Adipocyte (in vitro differentiated cells): ENCODE data around the gene PTPN2.

ENCODE experiments used
- DNase-seq: peaks from one replicate; pipeline ENCODE4 v3.0.0-alpha.2; 2015; ENCODE audit warnings: low read depth
- H3K27me3 ChIP-seq: replicated peaks from 2 replicates; pipeline ENCODE4 v1.7.0; 2013; ENCODE audit warnings: mild to moderate bottlenecking, low read length, moderate library complexity; ENCODE audit not compliant: control insufficient read depth, insufficient read depth
- H3K36me3 ChIP-seq: 2 replicates; pipeline ENCODE4 v1.7.0; 2013; ENCODE audit warnings: low read length, mild to moderate bottlenecking, moderate library complexity; ENCODE audit not compliant: control insufficient read depth, insufficient read depth, severe bottlenecking
- H3K4me1 ChIP-seq: 2 replicates; pipeline ENCODE4 v1.7.0; 2013; ENCODE audit warnings: mild to moderate bottlenecking, low read length, moderate library complexity; ENCODE audit not compliant: control insufficient read depth, insufficient read depth
- H3K4me3 ChIP-seq: 2 replicates; pipeline ENCODE4 v1.7.0; 2013; ENCODE audit warnings: mild to moderate bottlenecking, low read length, moderate library complexity
- H3K9ac ChIP-seq: 2 replicates; pipeline ENCODE4 v1.7.0; 2013; ENCODE audit warnings: mild to moderate bottlenecking, low read length, moderate library complexity
- H3K9me3 ChIP-seq: 2 replicates; pipeline ENCODE4 v1.7.0; 2013; ENCODE audit warnings: mild to moderate bottlenecking, low read length, moderate library complexity; ENCODE audit not compliant: control insufficient read depth

Gene PTPN2

GRCh38 chr18:12819841-12820240 lies 64.2 kb downstream of the PTPN2 start:
- no peak for DNase-seq
- Histone ChIP-seq H3K9me3 (no peaks in the 10 kb centered on the region), H3K27me3 (no peaks in the 10 kb centered on the region), H3K9ac (no peak overlapping the region), H3K4me1 (peaks cover 19% of the 10 kb centered on the region), H3K4me3 (no peak overlapping the region), H3K36me3 (peaks cover 14% of the 10 kb centered on the region)

DNA sequence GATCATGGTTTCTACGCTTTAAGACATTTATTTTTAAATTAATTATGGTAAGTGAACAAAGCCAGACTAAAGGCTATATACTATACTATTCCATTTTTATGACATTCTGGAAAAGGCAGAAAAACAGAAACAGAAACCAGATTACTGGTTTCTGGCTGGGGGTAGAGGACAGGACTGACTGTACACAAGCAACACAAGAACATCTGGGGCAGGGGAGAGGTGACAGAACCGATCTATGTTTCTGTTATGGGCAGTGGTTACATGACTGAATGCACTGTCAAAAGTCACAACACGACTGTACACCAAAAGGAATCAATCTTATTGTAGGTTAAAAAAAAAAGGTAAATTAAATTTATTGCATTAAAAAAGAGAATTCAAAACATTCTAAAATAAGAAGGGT lies 64.7 kb downstream of the PTPN2 start:
- no peak overlapping the region for H3K9ac ChIP-seq
- no peaks in the 10 kb centered on the region for H3K27me3 ChIP-seq
- H3K9me3 ChIP-seq, result no peaks in the 10 kb centered on the region
- no peak overlapping the region for H3K4me3 ChIP-seq
- H3K4me1 ChIP-seq, result peaks cover 19% of the 10 kb centered on the region
- peaks cover 15% of the 10 kb centered on the region for H3K36me3 ChIP-seq
- DNase-seq, result no peak

GRCh38 chr18:12818243-12818642 lies 65.8 kb downstream of the PTPN2 start:
- no peaks in the 10 kb centered on the region for H3K9me3 ChIP-seq
- no peak for DNase-seq
- no peaks in the 10 kb centered on the region for H3K27me3 ChIP-seq
- H3K36me3 ChIP-seq, result peaks cover 22% of the 10 kb centered on the region
- peaks cover 15% of the 10 kb centered on the region for H3K4me1 ChIP-seq
- H3K9ac ChIP-seq, result no peak overlapping the region
- H3K4me3 ChIP-seq, result no peak overlapping the region

GRCh38 chr18:12816451-12816850 lies 67.6 kb downstream of the PTPN2 start:
- peaks cover 15% of the 10 kb centered on the region for H3K4me1 ChIP-seq
- H3K9me3 ChIP-seq, result no peaks in the 10 kb centered on the region
- no peak overlapping the region for H3K4me3 ChIP-seq
- peaks cover 31% of the 10 kb centered on the region for H3K36me3 ChIP-seq
- H3K9ac ChIP-seq, result no peak overlapping the region
- no peaks in the 10 kb centered on the region for H3K27me3 ChIP-seq
- DNase-seq, result no peak

GRCh38 chr18:12811191-12811950 lies 72.7 kb downstream of the PTPN2 start:
- no peaks in the 10 kb centered on the region for H3K27me3 ChIP-seq
- DNase-seq, result no peak
- no peak overlapping the region for H3K4me3 ChIP-seq
- peaks cover 38% of the 10 kb centered on the region for H3K36me3 ChIP-seq
- H3K9ac ChIP-seq, result no peak overlapping the region
- no peaks in the 10 kb centered on the region for H3K9me3 ChIP-seq
- no peaks in the 10 kb centered on the region for H3K4me1 ChIP-seq

DNA sequence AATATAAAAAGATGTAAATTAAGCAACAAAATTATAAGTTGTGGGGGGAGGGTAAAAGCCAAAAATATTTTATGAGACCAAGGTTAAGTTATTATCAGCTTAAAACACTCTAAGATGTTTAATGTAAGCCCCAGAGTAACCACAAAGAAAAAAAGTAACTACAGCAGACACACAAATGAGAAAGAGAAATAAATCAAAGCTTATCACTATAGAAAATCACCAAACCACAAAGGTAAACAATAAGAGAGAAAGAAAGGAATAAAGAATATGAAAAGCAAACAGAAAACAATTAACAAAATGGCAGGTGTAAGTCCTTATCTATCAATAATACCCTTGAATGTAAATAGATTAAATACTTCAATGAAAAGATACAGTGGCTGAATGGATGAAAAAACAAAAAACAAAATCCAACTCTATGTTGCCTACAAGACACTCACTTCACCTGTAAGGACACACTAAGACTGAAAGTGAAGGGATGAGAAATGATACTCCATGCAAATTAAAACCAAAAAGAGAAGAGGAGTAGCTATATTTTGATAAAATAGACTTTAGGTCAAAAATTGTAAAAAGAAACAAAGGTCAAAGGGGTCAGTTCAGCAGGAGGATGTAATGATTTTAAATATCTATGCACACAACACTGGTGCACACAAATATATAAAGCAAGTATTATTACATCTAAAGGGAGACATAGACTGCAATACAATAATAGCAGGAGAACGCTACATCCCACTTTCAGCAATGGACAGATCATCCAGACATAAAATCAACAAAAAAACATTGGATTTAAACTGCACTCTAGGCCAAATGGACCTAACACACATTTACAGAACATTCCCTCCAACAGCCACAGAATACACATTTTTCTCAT lies 80.7 kb downstream of the PTPN2 start:
- H3K27me3 ChIP-seq, result no peaks in the 10 kb centered on the region
- H3K36me3 ChIP-seq, result peaks cover 20% of the 10 kb centered on the region
- no peak overlapping the region for H3K4me3 ChIP-seq
- H3K9me3 ChIP-seq, result no peaks in the 10 kb centered on the region
- H3K4me1 ChIP-seq, result no peaks in the 10 kb centered on the region
- DNase-seq, result no peak
- no peak overlapping the region for H3K9ac ChIP-seq

- H3K36me3 ChIP-seq, result peaks cover 27% of the 10 kb centered on the region
- no peak overlapping the region for H3K4me3 ChIP-seq
- no peak overlapping the region for H3K9ac ChIP-seq
- DNase-seq, result no peak
- H3K9me3 ChIP-seq, result no peaks in the 10 kb centered on the region
- no peaks in the 10 kb centered on the region for H3K4me1 ChIP-seq
- no peaks in the 10 kb centered on the region for H3K27me3 ChIP-seq
These were observed 81.5 kb downstream of the PTPN2 start for GRCh38 chr18:12802538-12802937.

DNA sequence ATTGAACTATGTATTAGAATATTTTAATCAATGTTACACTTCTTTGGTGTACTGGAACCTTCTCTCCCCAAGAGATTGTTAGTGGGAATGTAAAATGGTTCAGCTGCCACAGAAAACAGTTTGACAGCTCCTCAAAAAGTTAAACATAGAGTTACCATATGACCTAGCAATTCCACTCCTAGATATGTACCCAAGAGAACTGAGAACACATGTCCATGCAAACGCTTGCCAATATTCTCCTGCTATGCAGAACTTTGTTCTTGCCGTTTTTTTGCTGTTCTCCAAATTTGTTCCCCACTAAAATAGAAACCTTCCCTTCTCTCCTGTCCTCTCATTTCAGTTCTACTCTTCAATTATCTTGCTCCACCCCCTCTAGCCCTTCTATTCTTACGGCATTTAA lies 87.6 kb downstream of the PTPN2 start:
- no peak overlapping the region for H3K9ac ChIP-seq
- H3K36me3 ChIP-seq, result peaks cover 36% of the 10 kb centered on the region
- no peaks in the 10 kb centered on the region for H3K4me1 ChIP-seq
- no peak for DNase-seq
- H3K27me3 ChIP-seq, result no peaks in the 10 kb centered on the region
- H3K9me3 ChIP-seq, result no peaks in the 10 kb centered on the region
- no peak overlapping the region for H3K4me3 ChIP-seq

- Histone ChIP-seq H3K4me3 (no peak overlapping the region), H3K9ac (no peak overlapping the region), H3K9me3 (no peaks in the 10 kb centered on the region), H3K27me3 (no peaks in the 10 kb centered on the region), H3K4me1 (peaks cover 12% of the 10 kb centered on the region), H3K36me3 (peaks cover 16% of the 10 kb centered on the region)
- DNase-seq, result no peak
These were observed 92.4 kb downstream of the PTPN2 start for GRCh38 chr18:12791610-12792009.

DNA sequence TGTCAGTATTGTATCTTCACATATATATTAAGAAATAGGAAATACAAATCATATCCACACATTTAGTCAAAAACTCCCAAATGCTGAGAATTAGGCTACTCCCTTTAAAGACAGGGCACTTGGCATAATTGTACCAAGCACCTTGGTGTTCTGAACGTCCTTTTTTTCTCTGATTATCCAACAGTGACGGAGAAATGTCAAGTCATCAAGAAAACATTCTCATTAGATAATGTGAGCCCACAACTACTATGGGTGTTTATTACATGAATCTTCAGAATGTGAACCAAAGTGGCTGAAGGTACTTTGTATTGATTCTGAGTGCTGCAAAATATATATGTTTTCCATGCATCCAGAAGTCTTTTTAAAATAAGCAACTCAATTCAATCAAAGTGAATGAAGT lies 97.4 kb downstream of the PTPN2 start:
- no peak overlapping the region for H3K4me3 ChIP-seq
- H3K4me1 ChIP-seq, result peaks cover 12% of the 10 kb centered on the region
- no peak overlapping the region for H3K9ac ChIP-seq
- no peaks in the 10 kb centered on the region for H3K9me3 ChIP-seq
- peaks cover 4% of the 10 kb centered on the region for H3K36me3 ChIP-seq
- H3K27me3 ChIP-seq, result no peaks in the 10 kb centered on the region
- DNase-seq, result no peak

- H3K36me3 ChIP-seq, result no peaks in the 10 kb centered on the region
- H3K4me1 ChIP-seq, result peaks cover 3% of the 10 kb centered on the region
- DNase-seq, result no peak
- H3K9me3 ChIP-seq, result no peaks in the 10 kb centered on the region
- H3K9ac ChIP-seq, result no peak overlapping the region
- no peak overlapping the region for H3K4me3 ChIP-seq
- no peaks in the 10 kb centered on the region for H3K27me3 ChIP-seq
These were observed 100.5 kb downstream of the PTPN2 start for GRCh38 chr18:12783524-12783923.
